ENCODE data around the gene NXNL1.

NXNL1 gene

DNA sequence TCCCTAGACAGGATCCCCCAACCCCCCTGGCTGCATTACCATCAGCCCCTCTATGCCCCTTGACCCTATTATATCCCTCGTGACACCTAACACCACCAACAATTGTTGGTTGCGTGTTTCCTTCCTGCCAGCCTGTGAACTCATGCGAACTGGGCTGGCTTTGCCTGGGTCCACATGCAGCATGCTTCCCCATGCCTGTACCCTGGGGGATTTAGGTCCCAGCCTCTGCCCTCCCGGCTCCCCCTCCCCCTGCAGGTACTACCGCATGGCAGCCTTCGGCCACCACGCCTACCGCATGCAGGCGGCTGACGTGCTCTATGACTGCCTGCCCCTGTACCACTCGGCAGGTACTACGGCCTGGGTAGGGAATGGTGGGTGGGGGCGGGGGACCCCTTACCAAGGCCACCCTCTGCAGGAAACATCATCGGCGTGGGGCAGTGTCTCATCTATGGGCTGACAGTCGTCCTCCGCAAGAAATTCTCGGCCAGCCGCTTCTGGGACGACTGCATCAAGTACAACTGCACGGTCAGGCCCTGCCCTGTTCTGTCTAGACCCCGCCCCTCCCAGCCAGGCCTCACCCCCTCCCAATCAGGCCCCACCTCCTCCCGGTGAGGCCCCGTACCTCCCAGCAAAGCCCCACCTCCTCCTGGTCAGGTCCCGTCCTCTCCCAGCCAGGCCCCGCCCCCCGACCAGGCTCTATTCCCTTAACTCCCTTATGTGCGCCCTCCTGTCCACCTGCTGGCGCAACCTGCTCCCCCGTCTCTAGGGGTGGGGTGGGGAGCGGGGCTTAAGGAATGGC lies 28.1 kb upstream of the NXNL1 start:
- Histone ChIP-seq H3K79me1 (ENCODE audit: low read depth, low read length) (no peaks in the 10 kb centered on the region), H3K23ac (ENCODE audit: low read depth, low read length, poor library complexity) (peak overlapping the region; percentile 19), H2AK5ac (ENCODE audit: low read depth, low read length) (peak overlapping the region; percentile 11), H3K4ac (ENCODE audit: low read length) (no peak overlapping the region), H3K14ac (ENCODE audit: low read length) (peak overlapping the region; percentile 5), H2BK5ac (ENCODE audit: low read length) (no peak overlapping the region), H3K4me2 (ENCODE audit: insufficient read depth, low read length, poor library complexity, severe bottlenecking) (peak overlapping the region; percentile 46), H3K36me3 (replicated peaks in 1 of 2; ENCODE audit: control insufficient read depth in 2 of 2, insufficient read depth in 2 of 2, low read length in 2 of 2) (peaks cover 2 to 6% of the 10 kb centered on the region in 2 donors), H3K27me3 (ENCODE audit: control insufficient read depth in 3 of 3, insufficient read depth in 3 of 3, low read depth in 1 of 3, low read length in 3 of 3) (no peaks in the 10 kb centered on the region), H4K8ac (ENCODE audit: low read depth, low read length) (no peak overlapping the region), H3K4me3 (ENCODE audit: low read length in 2 of 2) (peak overlapping the region in 1 of 2 donors; percentile 55), H3K9ac (ENCODE audit: low read depth, low read length, poor library complexity) (peak overlapping the region; percentile 60), H3K4me1 (ENCODE audit: control insufficient read depth in 2 of 2, insufficient read depth in 1 of 2, low read depth in 1 of 2, low read length in 2 of 2) (peaks cover 3 to 7% of the 10 kb centered on the region in 2 donors), H4K91ac (ENCODE audit: low read depth, low read length, poor library complexity) (no peak overlapping the region), H2BK12ac (ENCODE audit: low read length) (peak overlapping the region; percentile 26), H3K9me3 (replicated peaks in 1 of 2; ENCODE audit: control insufficient read depth in 2 of 2, insufficient read depth in 1 of 2, low read depth in 1 of 2, low read length in 2 of 2) (no peaks in the 10 kb centered on the region), H3K18ac (ENCODE audit: low read length) (peak overlapping the region; percentile 36), H2BK120ac (ENCODE audit: low read depth, low read length) (no peak overlapping the region), H2AFZ (ENCODE audit: low read length) (no peak overlapping the region), H2BK15ac (ENCODE audit: low read length) (peak overlapping the region; percentile 19), H3K27ac (replicated peaks; ENCODE audit: low read length) (no peak overlapping the region)
- DNase-seq (ENCODE audit: low spot score): peak; percentile 77
- no CpG with 5 or more reads among the region's 31 CpGs for WGBS, 2 donors (ENCODE audit: extremely low coverage in 2 of 2, insufficient read length in 2 of 2, insufficient replicate concordance in 1 of 2)

DNA sequence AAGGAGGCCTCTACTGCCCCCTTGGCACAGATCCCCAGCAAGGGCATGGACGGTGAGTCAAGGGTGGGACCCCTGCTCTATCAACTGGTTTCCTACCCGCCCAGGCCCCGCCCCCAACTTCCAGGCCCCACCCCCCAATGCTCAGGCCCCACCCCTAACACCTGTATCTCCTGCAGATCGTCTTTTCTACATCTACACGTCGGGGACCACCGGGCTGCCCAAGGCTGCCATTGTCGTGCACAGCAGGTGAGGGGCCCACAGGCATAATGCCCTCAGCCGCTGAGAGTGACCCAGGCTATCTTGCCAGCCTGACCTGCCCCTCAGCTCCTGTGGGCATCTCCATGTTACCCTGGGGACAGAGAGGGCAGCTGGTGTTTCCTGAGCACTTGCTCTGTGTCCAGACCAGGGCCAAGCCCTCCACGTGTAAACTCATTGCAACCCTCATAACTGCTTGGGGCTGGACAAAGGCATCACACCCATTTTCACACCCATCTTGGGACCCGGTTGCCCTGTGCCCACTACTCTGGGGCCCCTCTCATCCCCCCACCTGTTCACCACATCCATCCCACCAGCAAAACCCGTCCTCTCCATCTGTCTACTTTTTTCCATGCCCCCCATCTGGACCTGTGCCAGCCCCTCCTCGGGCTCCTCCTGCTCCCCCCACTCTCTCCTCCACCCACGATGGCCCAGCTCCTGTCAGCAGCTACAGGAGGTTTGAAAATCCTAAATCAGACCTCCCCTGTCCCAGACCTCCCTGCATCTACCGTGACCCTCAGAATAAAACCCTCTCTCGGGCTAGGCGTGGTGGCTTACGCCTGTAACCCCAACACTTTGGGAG lies 26.8 kb upstream of the NXNL1 start:
- Histone ChIP-seq H3K14ac (ENCODE audit: low read length) (no peak overlapping the region), H3K4me1 (ENCODE audit: control insufficient read depth in 2 of 2, insufficient read depth in 1 of 2, low read depth in 1 of 2, low read length in 2 of 2) (peaks cover 3 to 7% of the 10 kb centered on the region in 2 donors), H3K4me2 (ENCODE audit: insufficient read depth, low read length, poor library complexity, severe bottlenecking) (no peak overlapping the region), H4K8ac (ENCODE audit: low read depth, low read length) (no peak overlapping the region), H3K9ac (ENCODE audit: low read depth, low read length, poor library complexity) (no peak overlapping the region), H2AFZ (ENCODE audit: low read length) (no peak overlapping the region), H2BK12ac (ENCODE audit: low read length) (no peak overlapping the region), H3K27me3 (ENCODE audit: control insufficient read depth in 3 of 3, insufficient read depth in 3 of 3, low read depth in 1 of 3, low read length in 3 of 3) (no peaks in the 10 kb centered on the region), H3K27ac (replicated peaks; ENCODE audit: low read length) (no peak overlapping the region), H2BK5ac (ENCODE audit: low read length) (no peak overlapping the region), H4K91ac (ENCODE audit: low read depth, low read length, poor library complexity) (no peak overlapping the region), H3K23ac (ENCODE audit: low read depth, low read length, poor library complexity) (peak overlapping the region; percentile 70), H2BK120ac (ENCODE audit: low read depth, low read length) (no peak overlapping the region), H3K4me3 (ENCODE audit: low read length in 2 of 2) (no peak overlapping the region), H2BK15ac (ENCODE audit: low read length) (no peak overlapping the region), H3K9me3 (replicated peaks in 1 of 2; ENCODE audit: control insufficient read depth in 2 of 2, insufficient read depth in 1 of 2, low read depth in 1 of 2, low read length in 2 of 2) (no peaks in the 10 kb centered on the region), H2AK5ac (ENCODE audit: low read depth, low read length) (no peak overlapping the region), H3K79me1 (ENCODE audit: low read depth, low read length) (no peaks in the 10 kb centered on the region), H3K36me3 (replicated peaks in 1 of 2; ENCODE audit: control insufficient read depth in 2 of 2, insufficient read depth in 2 of 2, low read length in 2 of 2) (peaks cover 2 to 6% of the 10 kb centered on the region in 2 donors), H3K4ac (ENCODE audit: low read length) (no peak overlapping the region), H3K18ac (ENCODE audit: low read length) (no peak overlapping the region)
- no peak for DNase-seq (ENCODE audit: low spot score)
- WGBS, 2 donors (ENCODE audit: extremely low coverage in 2 of 2, insufficient read length in 2 of 2, insufficient replicate concordance in 1 of 2): no CpG with 5 or more reads among the region's 18 CpGs

DNA sequence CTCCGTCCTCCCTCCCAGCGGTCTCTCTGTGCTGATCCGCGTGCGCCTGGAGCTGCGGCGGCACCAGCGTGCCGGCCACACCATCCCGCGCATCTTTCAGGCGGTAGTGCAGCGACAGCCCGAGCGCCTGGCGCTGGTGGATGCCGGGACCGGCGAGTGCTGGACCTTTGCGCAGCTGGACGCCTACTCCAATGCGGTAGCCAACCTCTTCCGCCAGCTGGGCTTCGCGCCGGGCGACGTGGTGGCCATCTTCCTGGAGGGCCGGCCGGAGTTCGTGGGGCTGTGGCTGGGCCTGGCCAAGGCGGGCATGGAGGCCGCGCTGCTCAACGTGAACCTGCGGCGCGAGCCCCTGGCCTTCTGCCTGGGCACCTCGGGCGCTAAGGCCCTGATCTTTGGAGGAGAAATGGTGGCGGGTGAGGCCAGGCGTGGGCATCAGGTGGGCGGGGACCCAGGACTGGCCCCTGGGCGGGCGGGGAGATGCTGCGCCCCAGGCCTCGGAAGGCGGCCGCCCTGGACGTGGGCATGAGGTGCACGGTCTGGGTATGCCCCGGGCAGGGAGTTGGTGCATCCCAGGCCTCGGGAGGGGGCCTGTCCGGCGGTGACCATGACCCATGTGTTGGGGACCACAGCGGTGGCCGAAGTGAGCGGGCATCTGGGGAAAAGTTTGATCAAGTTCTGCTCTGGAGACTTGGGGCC lies 26.0 kb upstream of the NXNL1 start:
- H2AK5ac ChIP-seq (ENCODE audit: low read depth, low read length): peak overlapping the region; percentile 59
- no peak for DNase-seq (ENCODE audit: low spot score)
- H2BK12ac ChIP-seq (ENCODE audit: low read length): peak overlapping the region; percentile 66
- peaks cover 3 to 7% of the 10 kb centered on the region in 2 donors for H3K4me1 ChIP-seq (ENCODE audit: control insufficient read depth in 2 of 2, insufficient read depth in 1 of 2, low read depth in 1 of 2, low read length in 2 of 2)
- peaks cover 2 to 6% of the 10 kb centered on the region in 2 donors for H3K36me3 ChIP-seq (replicated peaks in 1 of 2; ENCODE audit: control insufficient read depth in 2 of 2, insufficient read depth in 2 of 2, low read length in 2 of 2)
- WGBS, 2 donors (ENCODE audit: extremely low coverage in 2 of 2, insufficient read length in 2 of 2, insufficient replicate concordance in 1 of 2): no CpG with 5 or more reads among the region's 58 CpGs
- no peak overlapping the region for H2BK5ac ChIP-seq (ENCODE audit: low read length)
- no peak overlapping the region for H2AFZ ChIP-seq (ENCODE audit: low read length)
- no peak overlapping the region for H2BK15ac ChIP-seq (ENCODE audit: low read length)
- H4K8ac ChIP-seq (ENCODE audit: low read depth, low read length): no peak overlapping the region
- peak overlapping the region; percentile 5 for H3K14ac ChIP-seq (ENCODE audit: low read length)
- H3K79me1 ChIP-seq (ENCODE audit: low read depth, low read length): no peaks in the 10 kb centered on the region
- H3K27me3 ChIP-seq (ENCODE audit: control insufficient read depth in 3 of 3, insufficient read depth in 3 of 3, low read depth in 1 of 3, low read length in 3 of 3): no peaks in the 10 kb centered on the region
- no peak overlapping the region for H3K18ac ChIP-seq (ENCODE audit: low read length)
- H3K9me3 ChIP-seq (replicated peaks in 1 of 2; ENCODE audit: control insufficient read depth in 2 of 2, insufficient read depth in 1 of 2, low read depth in 1 of 2, low read length in 2 of 2): no peaks in the 10 kb centered on the region
- peak overlapping the region; percentile 70 for H3K23ac ChIP-seq (ENCODE audit: low read depth, low read length, poor library complexity)
- no peak overlapping the region for H3K4me3 ChIP-seq (ENCODE audit: low read length in 2 of 2)
- H3K27ac ChIP-seq (replicated peaks; ENCODE audit: low read length): no peak overlapping the region
- no peak overlapping the region for H2BK120ac ChIP-seq (ENCODE audit: low read depth, low read length)
- H3K4ac ChIP-seq (ENCODE audit: low read length): no peak overlapping the region
- no peak overlapping the region for H3K4me2 ChIP-seq (ENCODE audit: insufficient read depth, low read length, poor library complexity, severe bottlenecking)
- H3K9ac ChIP-seq (ENCODE audit: low read depth, low read length, poor library complexity): peak overlapping the region; percentile 17
- H4K91ac ChIP-seq (ENCODE audit: low read depth, low read length, poor library complexity): no peak overlapping the region

All from neuronal stem cell (in vitro differentiated cells).